Raji (cell line): ENCODE measurements around the gene ATXN7L1.

Source experiments
- POLR2A ChIP-seq: IDR thresholded peaks from 2 replicates; pipeline ENCODE4 v1.6.1; 2011; ENCODE audit warnings: low read depth, low read length, control low read depth; ENCODE audit not compliant: insufficient read depth

The ATXN7L1 gene

DNA sequence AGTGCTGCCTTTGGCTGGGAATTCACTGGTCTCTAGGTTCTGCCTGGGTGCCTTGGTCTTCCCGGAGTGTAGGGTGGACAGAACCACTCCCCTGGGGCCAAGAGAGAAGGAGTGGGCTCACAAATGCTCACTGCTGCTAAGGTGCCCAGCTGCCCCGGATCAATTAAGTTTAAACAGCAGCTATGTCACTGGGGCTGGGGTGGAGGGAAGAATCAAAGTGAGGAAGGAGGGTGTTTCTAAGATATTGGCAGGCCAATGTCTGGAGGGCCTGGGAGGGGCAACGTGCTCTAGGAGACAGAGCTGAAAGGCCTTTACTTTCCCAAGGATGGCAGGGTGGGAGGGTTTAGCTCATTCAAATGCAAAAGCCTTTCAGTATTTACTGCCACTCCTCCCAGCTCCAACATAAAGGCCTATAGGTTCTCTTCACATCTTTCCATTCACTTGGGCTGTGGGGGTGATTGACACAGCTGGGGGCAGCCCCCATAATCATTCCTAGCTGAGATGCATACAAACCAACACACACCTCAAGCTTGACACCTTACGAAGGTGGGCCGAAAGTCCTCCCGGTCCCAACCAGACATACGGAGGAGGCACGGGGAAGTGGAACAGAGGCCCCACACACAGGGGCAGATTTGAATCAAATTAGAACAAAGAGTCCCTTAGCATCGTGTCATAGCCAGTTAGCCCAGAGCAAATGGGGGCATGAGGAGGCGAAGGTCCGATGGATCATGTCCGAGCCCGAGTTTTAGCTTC is 187.2 kb downstream of the ATXN7L1 start:
- no peak for TF ChIP-seq POLR2A

DNA sequence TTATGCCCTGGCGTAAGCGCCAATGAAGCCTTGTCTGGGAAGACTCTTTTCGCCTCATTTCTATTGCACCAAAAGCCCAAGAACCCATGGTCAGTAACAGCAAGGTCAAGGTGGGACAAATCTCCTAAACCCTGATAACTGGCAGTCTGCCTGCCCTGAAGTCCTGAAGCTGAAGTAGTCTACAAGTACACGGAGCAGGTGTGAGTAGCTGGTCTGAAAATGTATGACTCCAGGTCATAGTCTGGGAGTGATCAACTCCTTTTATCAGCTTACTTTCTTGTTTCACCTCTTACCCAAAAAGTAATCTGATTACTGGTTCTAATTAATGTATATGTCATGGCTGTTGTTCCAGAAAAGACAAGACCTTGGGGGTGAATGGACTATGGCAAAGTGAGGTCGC is 187.8 kb downstream of the ATXN7L1 start:
- no peak for TF ChIP-seq POLR2A

DNA sequence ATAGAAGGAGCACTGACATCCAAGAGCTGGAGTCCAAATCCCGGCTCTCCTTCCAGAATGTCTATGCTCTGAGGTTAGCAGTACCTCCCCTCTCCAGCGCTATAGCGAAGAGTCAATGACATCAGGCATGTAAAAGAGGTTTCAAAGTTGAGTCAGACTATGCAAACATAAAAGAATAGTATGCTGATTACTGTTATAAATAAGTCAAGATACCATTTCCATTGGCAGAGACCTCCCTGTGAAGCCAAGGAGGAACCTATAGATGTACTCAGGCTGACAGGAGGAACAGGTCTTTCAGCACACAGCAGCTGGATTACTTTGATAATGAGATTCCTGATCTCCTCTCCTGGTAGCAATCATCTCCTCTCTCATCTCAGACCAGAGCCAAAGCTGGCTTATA is 191.2 kb downstream of the ATXN7L1 start:
- TF ChIP-seq POLR2A, result no peak

DNA sequence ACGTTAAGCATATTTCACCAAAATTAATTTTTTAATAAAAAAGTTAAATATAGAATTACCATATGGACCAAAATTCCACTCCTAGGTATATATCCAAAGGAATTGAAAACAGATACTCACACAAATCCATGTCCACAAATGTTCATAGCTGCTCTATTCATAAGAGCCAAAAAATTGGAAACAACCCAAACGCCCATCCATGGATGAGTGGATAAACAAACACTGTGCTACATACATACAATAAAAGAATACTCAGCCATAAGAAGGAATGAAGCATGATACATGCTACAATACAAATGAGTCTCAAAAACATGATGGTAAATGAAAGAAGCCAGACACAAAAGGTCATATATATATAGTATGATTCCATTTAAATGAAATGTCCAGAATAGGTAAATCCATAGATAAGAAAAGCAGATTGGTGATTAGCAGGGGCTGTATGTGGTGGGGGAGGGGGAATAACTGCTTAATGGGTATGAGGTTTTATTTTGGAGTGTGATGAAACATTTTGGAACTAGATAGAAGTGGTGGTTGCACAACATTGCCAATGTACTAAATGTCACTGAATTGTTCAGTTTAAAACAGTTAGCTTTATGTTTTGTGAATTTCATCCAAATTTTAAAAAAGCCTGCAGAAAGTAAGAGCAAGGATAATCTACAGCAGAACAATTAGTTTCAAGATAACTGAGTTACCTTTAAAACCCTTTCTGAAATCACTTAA is 193.9 kb downstream of the ATXN7L1 start:
- no peak for TF ChIP-seq POLR2A

DNA sequence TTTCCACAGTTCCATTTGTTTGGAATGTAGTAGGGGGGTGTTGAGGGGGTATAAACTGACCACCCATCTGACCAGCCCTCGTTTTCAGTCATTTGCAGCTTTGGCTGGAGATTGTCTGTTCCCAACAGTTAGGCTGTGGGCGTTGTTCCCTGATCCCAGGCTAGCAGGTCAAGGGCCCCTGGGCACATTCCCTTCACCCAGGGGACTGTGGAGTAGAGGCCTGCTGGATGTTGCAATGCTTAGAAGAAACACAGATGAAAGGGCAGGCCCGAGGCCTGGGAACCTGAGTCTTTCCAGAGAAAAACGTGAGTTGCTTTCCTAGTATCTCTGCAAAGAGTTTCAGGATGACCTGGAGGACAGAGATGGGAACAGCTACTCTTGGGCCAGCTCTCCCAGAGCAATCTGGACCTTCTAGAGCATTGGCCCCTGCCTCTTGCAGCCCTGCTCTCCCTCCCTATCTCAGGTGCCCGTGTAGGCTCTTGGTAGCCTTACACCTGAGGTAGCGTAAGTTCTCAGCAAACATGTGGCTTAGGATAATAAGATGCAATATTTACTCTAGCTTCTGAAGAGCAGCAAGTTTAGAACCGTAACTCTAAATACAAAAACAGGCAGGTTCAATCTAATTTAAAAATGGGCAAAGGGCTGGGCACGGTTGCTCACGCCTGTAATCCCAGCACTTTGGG is 195.8 kb downstream of the ATXN7L1 start:
- TF ChIP-seq POLR2A, result no peak

DNA sequence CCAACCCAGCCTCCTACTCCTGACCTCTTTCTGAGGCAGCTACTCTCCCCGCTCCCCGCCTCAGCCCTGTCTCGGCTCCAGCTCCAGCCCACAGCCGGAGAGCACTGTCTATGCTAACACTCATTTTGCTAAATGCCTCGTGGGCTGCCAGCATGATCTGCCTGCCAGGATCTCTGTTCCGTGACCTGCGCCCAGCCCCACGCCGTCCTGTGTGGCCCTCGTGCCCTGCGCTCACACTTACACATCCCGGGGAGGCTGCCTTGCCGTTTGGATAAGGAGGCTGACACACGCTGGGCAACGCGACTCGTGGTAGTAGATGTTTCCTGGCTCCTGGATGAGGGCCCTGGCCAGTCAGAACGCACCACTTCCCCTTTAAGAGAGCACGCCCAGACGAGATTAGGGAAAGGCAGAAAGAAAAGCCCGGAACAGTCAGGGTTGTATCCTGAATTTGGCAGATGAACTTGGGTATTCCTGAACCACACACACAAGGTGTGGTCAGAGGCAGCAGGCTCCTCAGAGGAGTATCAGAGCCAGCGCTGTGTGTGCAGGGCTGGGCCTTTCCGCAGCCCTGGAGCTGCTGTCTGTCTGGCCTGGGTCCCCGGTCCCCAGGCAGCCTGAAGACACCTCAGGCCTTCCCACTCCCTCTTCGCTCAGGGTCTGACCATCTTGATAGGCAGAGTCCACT is 197.4 kb downstream of the ATXN7L1 start:
- no peak for TF ChIP-seq POLR2A

DNA sequence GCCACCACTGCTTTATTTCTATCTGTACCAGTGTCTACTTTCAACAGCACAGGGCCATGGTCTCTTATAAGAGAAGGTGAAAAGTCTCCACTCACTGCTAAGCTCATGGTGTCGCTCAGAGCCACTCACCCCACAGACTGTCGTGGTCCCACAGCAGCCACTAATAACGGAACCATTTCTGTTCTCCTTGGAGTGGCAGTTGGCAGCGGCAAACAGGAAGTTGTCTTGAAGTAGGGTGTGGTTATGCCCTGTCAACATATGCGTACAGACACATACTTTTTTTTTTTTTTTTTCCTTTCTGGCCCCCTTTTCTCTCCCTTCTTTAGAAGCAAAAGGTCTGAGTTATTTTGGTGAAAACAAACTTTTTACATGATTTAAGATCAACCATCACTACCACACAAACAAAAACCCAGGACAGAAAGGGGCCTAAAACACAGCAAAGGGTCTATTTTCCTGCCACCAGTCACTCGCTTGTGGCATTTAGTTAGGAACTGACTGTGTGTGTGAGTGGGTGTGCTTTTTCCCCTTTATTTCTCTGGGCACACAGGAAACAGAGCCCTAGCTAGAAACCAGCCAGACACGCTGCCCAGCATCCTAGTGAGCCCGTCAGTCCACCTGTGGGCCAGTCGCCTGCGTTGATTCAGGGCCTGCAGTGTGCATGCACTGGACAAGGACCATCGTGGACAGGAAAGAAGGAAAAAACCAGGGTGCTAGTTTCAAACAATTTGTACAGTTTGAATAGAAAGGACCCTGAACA is 198.4 kb downstream of the ATXN7L1 start:
- peak; percentile 40; the same call in 1 of the 2 replicates for TF ChIP-seq POLR2A

DNA sequence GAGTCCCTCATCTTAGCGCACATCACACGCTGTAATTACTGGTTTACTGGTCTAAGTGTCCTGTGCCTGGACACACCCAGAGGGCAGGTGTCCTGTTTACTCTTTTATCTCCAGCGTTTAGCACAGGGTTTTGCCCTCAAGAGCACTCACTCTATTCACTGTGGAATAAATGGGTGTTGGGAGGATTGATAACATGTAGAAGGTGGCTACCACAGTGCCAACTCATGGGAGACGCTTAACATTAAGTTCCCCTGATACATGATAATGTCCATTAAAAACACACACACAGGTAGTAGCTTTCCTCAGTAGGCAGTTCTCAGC is 199.0 kb downstream of the ATXN7L1 start:
- no peak for TF ChIP-seq POLR2A

DNA sequence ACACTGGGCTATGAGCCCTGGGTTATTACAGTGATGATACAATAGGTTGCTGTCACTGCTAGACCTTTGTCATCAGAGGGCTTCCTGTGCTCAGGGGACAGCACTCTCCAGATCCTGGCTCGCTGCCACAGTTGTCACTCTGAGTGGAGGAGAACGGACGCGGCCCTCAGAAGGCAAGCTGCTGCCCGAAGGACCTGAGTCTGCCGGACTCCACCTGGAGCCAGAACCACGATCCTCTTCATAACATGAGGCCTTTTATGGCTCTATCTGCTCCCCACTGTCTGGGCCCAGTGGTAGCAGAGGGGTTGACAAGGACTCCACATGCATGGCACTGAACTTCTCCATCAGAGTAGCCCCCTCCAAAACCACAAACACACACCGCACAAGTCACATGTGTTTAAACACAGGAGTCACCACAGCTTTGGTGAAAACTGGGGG is 200.4 kb downstream of the ATXN7L1 start:
- TF ChIP-seq POLR2A, result no peak

DNA sequence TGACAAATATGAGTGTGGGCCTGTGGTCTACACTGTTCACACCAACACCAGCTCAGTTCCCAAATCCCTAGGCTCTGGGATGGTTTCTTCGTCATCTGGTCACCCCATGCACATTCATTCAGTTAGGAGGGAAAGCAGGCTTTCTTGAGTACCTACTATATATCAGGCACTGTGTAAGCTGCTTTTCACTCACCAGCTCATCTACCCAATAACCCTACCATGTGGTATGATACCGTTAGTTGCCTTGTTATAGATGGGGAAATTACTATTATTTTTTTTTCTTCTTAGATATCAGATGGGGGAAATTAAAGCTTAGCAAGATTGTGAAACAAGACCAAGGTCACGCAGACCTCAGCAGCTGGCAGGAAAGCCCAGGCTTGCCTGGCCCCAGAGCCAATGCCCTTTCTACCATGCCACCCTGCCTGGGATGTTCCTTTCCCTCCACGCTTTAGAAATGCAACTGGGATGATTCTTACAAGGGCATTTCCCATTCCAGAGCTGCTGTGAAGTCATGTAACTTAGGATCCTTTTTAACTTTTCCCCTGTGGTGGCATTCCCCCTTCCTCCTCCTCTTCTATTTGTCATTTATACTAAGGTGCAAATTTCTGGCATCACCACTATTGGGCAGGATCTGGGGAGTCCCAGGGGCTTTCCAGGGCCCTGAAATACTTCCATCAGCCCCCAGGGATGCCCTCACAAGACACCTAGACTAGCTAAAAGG is 202.0 kb downstream of the ATXN7L1 start:
- no peak for TF ChIP-seq POLR2A

DNA sequence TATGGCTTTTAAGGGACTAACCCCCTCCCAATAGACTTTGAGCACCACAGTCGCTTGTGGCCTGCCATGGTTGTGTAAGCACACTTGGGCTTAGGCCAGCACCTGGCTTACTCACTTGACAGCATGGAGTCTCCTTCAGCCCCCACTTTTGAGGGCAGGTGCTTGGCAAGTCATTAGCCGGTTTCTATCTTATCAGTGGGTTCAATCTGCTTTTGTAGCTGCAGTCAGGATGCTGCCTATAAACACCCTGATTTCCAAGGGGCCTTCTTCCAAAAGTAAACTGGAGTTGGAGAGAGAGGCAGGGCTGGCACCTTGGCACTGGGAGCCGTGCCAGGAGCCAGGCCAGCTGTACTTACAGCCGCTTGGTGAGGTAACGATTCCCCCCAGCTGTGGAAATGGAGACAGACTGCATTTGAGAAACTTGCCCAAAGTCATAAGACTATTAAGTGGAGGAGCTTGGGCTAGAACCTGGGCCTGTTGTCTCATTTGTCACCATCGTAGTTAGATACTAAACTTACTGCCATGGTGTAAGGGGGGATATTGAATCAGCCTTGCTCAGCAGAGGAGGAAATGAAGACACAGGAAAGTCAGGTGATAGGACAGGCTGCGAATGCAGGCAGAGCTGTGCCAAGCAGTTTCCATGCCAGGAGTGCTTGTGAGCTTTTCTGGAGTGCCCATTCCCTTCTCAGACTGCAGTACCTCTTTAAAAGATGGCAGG is 202.9 kb downstream of the ATXN7L1 start:
- no peak for TF ChIP-seq POLR2A

DNA sequence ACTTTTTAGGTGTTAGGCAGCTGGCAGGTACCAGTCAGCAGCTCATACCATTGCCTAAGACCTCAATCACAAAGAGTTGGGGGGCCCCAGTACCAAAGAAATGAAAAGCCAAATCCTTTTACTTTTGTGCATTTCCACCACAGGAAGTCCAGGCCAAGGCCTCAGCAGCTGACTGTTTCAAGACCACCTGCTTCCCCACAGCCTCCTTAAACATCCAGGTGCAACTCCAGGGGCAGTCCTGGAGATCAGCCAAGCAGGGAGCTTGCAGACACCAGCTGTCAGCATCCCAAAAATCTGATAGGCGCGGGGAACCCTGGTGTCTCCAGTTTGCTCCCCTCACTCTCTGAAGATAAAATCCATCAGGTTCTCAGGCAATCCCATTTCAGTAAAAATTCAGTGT is 203.6 kb downstream of the ATXN7L1 start:
- TF ChIP-seq POLR2A, result no peak

DNA sequence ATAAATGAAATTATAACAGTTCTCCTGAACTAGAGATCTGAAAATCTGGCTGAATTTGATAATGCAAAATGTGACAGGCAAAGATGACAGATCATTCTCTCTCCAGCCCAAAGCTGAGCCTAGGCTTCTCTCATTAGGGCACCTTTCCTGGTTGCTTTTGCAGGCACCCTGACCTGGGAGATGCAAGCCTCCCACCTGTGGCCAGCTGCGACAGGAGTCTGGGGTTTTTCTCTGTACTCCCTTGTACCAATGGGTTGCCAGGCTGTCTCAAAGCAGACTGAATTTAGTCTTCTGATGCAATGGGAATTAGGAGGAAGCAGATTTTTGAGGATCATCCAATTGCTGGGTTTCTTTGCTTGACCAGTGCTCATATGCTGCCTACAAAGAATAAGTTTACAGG is 210.1 kb downstream of the ATXN7L1 start:
- TF ChIP-seq POLR2A, result no peak
